HG02943 (cell line): ENCODE measurements around the gene MAP4K1.
"Not testable (repeated sequence)": the region's sequence is repeated elsewhere in the genome, so short reads cannot be mapped to it uniquely, and the experiment has no call there.

Experiments
- ATAC-seq: cut with Tn5 transposase; IDR thresholded peaks from one replicate; pipeline ENCODE4 v1.9.1; 2021; ENCODE audit warnings: mild to moderate bottlenecking, low read depth, moderate library complexity; ENCODE audit not compliant: unreplicated experiment

Gene MAP4K1

GRCh38 chr19:38629568-38629967 lies 11.8 kb upstream of the MAP4K1 start:
- ATAC-seq: no peak

DNA sequence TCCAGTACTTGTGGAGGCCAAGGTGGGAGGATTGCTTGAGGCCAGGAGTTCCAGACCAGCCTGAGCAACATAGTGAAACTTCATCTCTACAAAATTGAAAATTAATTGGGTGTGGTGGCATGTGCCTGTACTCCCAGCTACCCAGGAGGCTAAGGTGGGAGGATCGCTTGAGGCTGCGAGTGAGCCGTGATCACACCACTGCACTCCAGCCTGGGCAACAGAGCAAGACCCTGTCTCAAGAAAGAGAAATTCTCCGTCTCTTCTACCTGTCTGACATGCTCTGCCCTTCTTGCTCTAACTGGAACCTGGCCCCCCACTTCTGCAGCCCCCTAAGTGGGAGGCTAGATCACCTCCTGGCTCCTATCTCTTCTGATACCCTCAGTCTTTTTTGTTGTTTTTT lies 8.6 kb upstream of the MAP4K1 start:
- no peak for ATAC-seq

GRCh38 chr19:38624822-38625221 lies 7.1 kb upstream of the MAP4K1 start:
- no peak for ATAC-seq

- no peak for ATAC-seq
Measured at GRCh38 chr19:38619361-38620174, 1.8 kb upstream of the MAP4K1 start.

GRCh38 chr19:38618590-38619360 lies 1.0 kb upstream of the MAP4K1 start, which contains the start of gene EIF3K:
TSS of gene EIF3K (plus strand) at chr19:38619188. CDS start at chr19:38619269, 81 bp downstream.
- peak; percentile 51 for ATAC-seq

DNA sequence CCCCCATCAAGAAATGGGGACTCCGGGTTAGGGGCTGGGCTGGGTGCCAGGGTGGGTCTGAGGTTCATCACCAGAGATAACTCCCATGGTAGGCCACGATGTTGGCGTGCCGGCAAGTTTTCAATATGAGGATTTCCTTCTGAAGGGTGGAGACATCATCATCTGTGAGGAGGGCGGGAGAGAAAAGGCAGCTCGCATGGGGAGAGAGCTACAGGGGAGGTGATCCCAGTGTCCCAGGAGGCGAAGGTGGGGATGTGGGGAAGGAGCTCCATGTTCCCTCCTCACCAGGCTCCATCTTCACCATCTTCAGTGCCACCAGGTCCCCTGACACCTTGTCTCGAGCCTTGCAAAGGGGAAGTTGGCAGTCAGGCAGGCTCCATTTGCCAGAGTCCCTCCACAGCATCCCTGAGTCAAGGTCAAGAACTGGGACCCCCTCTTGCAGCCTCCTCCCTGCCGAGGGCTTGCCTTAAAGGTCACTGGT lies 430 bp downstream of the MAP4K1 start:
- ATAC-seq: no peak

GRCh38 chr19:38616265-38616664 lies 1.5 kb downstream of the MAP4K1 start:
- no peak for ATAC-seq

DNA sequence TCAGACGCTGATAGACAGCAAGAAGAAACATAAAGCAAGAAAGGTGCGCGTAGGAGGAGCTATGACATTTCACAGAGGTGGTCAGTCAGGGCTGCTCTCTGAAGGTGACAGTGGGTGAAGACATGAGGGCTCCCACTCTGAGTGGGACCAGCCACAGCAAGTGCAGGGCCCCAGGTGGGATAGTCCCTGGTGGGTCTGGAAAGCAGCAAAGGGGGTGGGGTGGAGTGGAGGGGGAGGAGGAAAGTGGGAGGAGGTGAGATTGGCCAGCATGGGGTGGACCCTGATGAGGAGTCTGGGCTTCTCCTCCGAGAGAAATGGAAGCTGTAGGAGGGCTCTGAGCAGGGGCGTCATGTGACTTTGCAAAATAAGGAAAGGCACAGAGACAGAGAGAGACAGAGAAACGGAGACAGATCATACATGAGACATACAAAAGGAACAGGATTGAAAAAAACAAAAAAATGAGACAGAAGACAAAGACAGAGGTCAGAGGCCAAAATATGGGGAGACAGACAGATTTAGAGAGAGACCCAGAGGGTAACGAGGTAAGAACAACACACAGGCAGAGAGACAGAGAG lies 2.7 kb downstream of the MAP4K1 start:
- no peak for ATAC-seq

DNA sequence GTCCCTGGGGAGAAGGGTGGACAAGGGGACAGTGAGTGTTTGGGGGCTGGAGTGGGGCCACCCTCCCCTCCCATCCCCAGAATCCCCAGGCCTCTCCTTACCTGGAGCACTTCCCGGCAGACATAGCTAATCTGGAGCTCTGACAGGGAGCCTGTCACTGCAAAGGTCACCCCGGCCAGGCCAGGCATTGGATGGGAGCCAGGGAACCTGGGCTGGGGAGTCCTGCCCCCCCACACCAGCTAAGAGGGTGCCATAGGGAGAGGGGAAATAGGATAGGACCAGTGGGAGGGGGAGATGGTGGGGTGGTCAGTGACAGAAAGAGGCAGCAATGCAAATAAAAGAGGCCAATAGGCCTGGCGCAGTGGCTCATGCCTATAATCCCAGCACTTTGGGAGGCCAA lies 3.5 kb downstream of the MAP4K1 start:
- no peak for ATAC-seq

GRCh38 chr19:38606131-38606530 lies 11.6 kb downstream of the MAP4K1 start:
- ATAC-seq: no peak

GRCh38 chr19:38602856-38603255 lies 14.9 kb downstream of the MAP4K1 start:
- ATAC-seq: not testable (repeated sequence)

- no peak for ATAC-seq
Measured at GRCh38 chr19:38599722-38600121, 18.0 kb downstream of the MAP4K1 start.

- ATAC-seq: no peak
Measured at GRCh38 chr19:38597075-38597474, 20.7 kb downstream of the MAP4K1 start.

DNA sequence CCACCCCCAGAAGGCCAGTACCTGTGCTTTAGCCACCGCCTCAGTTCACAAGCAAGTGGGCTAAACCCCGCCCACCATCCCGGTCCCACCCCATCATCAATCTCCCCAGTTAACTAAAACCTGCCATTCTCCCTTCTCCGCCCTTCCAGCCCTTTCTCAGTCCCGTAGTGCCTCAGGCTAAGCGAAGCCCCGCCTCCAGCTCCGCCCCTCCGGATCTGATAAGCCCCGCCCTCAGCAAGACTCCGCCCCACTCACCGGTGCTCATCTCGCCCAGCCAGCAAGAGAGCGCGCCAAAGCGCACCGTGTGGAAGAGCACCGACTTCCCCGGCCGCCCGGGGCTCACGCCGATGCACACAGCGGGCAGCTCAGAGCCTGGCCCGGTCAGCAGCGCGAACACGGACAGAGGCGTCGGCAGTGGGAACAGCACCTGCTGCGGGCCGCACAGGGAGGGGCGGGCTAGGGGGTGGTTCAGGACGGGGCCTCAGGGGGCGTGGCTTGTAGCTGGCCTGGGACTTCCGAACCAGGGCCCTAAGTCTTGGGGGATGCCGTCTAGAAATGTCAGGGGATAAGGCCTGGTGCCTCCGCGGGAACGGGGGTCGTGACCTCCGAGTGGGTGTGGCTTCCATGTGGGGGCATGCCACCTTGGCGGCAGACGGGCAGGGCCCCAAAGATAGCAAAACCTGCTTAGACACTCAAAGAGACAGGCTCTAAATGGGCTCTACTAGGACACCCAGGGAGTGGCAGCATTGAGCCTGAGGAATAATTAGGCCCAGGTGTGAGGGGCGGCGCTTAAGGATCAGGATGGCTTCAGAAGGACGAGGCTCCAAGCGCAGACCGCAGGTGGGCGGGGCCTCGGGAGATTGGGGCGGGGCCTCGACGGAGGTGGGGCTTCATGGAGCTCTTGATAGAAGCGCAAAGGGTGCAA lies 21.4 kb downstream of the MAP4K1 start:
- no peak for ATAC-seq

GRCh38 chr19:38592940-38593339 lies 24.8 kb downstream of the MAP4K1 start:
- ATAC-seq: no peak

- no peak for ATAC-seq
Measured at GRCh38 chr19:38588041-38588440, 29.7 kb downstream of the MAP4K1 start.

- ATAC-seq: no peak
Measured at GRCh38 chr19:38587562-38587961, 30.2 kb downstream of the MAP4K1 start.

DNA sequence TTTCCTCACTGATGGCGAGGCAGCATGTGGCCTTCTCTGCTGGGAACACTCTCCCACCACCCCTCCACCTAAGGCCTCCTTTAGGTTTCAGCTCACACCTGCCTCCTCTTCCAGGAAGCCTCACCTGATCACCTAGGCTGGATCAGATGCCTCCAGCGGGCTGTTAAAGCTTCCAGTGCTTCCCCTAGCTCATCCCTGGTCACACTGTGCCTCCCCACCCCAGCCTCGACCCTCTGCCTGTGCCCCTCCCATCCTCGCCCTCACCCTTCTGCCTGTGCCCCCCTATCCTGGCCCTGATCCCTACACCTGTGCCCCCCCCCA lies 33.8 kb downstream of the MAP4K1 start:
- no peak for ATAC-seq

DNA sequence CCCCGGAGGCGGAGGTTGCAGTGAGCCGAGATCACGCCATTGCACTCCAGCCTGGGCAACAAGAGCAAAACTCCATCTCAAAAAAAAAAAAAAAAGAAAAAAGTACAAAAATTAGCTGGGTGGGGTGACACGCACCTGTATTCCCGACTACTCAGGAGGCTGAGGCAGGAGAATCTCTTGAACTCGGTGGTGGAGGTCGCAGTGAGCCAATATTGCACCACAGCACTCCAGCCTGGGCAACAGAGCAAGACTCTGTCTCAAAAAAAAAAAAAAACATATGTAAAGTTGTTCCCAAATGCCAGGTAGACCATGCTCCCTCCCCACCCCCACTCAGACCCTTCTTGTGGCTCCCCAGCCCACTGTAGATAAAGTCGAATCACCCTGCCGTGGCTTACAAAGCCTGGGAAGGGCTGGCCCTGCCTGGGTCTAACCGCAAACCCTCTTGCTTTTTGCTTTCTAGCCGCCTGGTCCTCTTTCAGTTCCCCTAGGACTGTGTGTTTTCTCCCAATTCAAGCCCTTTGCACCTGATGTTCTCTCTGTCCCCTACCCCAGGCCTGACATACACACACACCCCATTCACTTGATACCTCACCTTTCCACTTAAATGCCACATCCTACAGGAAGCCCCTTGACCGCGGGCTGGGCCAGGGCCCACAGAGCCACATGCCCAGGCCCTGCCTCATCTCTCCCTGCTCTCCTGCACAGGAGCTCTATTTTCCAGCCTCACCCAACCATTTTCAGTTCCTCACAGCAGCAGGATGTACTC lies 34.4 kb downstream of the MAP4K1 start:
- peak; percentile 51 for ATAC-seq

- ATAC-seq: no peak
Measured at GRCh38 chr19:38580080-38580479, 37.7 kb downstream of the MAP4K1 start.
